ENCODE results near the gene HHAT.

DNA sequence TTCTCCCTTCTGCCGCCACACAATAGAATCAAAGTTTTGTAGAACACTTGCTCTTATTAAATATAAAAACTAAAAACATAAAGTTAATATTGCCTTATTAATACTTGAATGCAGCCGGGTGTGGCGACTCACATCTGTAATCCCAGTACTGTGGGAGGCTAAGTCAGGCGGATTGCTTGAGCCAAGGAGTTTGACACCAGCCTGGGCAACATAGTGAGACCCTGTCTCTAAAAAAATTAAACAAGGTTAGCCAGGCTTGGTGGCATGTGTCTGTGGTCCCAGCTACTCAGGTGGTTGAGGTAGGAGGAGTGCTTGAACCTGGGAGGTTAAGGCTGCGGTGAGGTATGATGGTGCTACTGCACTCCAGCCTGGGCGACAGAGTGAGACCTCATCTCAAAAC lies 13.2 kb upstream of the HHAT start:
- TF ChIP-seq POLR2A (IDR thresholded peaks at IDR 0.05), result no peak
- TF ChIP-seq, protein P1, sequence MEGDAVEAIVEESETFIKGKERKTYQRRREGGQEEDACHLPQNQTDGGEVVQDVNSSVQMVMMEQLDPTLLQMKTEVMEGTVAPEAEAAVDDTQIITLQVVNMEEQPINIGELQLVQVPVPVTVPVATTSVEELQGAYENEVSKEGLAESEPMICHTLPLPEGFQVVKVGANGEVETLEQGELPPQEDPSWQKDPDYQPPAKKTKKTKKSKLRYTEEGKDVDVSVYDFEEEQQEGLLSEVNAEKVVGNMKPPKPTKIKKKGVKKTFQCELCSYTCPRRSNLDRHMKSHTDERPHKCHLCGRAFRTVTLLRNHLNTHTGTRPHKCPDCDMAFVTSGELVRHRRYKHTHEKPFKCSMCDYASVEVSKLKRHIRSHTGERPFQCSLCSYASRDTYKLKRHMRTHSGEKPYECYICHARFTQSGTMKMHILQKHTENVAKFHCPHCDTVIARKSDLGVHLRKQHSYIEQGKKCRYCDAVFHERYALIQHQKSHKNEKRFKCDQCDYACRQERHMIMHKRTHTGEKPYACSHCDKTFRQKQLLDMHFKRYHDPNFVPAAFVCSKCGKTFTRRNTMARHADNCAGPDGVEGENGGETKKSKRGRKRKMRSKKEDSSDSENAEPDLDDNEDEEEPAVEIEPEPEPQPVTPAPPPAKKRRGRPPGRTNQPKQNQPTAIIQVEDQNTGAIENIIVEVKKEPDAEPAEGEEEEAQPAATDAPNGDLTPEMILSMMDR (IDR thresholded peaks at IDR 0.05), result no peak

Measured in lower leg skin (tissue), 3 donors.